ENCODE data around the gene SLCO3A1. TPM values are rescaled to one million over a fixed set of nuclear protein-coding genes. Genes with fewer than 3 reads are reported as not detected.

Gene SLCO3A1
- total RNA-seq, 2 experiments from 2014 or later: 8.5 to 40.0 TPM

DNA sequence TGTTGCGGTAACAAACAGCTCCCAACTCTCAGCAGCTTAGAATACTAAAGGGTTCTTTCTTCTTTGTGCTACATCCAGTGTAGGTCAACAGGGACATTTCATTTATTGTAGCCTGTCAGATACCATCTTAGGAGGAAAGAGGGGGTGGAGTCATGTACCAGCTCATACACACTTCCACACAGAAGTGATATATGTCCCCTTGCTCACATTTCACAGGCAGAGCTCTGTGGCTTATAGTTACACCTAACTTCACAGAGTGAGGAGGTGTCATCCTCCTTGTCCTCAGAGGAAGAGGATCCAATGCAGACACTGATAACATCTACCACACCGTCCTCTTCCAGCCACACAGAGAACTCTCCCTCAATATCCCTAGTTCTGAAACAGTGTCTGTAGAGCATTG lies 247.2 kb downstream of the SLCO3A1 start:
- peaks cover 13% of the 10 kb centered on the region for H3K4me1 ChIP-seq (ENCODE audit: insufficient read depth, low read length, poor library complexity, severe bottlenecking)
- H3K4me2 ChIP-seq (ENCODE audit: low read length): no peak overlapping the region
- H3K9me2 ChIP-seq (ENCODE audit: insufficient read depth, low read length): no peaks in the 10 kb centered on the region
- H4K20me1 ChIP-seq (ENCODE audit: insufficient read depth, low read length): no peaks in the 10 kb centered on the region
- no peak overlapping the region for H2AFZ ChIP-seq (ENCODE audit: low read length)
- no peak overlapping the region for H3K4me3 ChIP-seq (ENCODE audit: low read depth, low read length, poor library complexity, severe bottlenecking)
- no peak overlapping the region for H3K27ac ChIP-seq (ENCODE audit: low read depth, low read length, poor library complexity, severe bottlenecking)
- no peaks in the 10 kb centered on the region for H3K79me2 ChIP-seq (ENCODE audit: insufficient read depth, low read depth, low read length)
- POLR2A ChIA-PET: no interaction called here
- BruUV-seq (replicated peaks): no TSS peak
- CTCF ChIA-PET (ENCODE audit: unreplicated experiment): no interaction called here
- peaks cover 15% of the 10 kb centered on the region for H3K36me3 ChIP-seq (ENCODE audit: insufficient read depth, low read length)
- intact Hi-C loops (cut with micrococcal nuclease; ENCODE audit: unreplicated experiment): no loop called here
- no peak for TF ChIP-seq EZH2phosphoT487 (IDR thresholded peaks at IDR 0.05; ENCODE audit: borderline replicate concordance, low read depth, low read length)
- TF ChIP-seq, protein P1, sequence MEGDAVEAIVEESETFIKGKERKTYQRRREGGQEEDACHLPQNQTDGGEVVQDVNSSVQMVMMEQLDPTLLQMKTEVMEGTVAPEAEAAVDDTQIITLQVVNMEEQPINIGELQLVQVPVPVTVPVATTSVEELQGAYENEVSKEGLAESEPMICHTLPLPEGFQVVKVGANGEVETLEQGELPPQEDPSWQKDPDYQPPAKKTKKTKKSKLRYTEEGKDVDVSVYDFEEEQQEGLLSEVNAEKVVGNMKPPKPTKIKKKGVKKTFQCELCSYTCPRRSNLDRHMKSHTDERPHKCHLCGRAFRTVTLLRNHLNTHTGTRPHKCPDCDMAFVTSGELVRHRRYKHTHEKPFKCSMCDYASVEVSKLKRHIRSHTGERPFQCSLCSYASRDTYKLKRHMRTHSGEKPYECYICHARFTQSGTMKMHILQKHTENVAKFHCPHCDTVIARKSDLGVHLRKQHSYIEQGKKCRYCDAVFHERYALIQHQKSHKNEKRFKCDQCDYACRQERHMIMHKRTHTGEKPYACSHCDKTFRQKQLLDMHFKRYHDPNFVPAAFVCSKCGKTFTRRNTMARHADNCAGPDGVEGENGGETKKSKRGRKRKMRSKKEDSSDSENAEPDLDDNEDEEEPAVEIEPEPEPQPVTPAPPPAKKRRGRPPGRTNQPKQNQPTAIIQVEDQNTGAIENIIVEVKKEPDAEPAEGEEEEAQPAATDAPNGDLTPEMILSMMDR (conservative IDR thresholded peaks at IDR 0.05; ENCODE audit: low read length): no peak
- H3K9me3 ChIP-seq (ENCODE audit: low read length): no peaks in the 10 kb centered on the region
- no peak for DNase-seq (ENCODE audit: low spot score)

DNA sequence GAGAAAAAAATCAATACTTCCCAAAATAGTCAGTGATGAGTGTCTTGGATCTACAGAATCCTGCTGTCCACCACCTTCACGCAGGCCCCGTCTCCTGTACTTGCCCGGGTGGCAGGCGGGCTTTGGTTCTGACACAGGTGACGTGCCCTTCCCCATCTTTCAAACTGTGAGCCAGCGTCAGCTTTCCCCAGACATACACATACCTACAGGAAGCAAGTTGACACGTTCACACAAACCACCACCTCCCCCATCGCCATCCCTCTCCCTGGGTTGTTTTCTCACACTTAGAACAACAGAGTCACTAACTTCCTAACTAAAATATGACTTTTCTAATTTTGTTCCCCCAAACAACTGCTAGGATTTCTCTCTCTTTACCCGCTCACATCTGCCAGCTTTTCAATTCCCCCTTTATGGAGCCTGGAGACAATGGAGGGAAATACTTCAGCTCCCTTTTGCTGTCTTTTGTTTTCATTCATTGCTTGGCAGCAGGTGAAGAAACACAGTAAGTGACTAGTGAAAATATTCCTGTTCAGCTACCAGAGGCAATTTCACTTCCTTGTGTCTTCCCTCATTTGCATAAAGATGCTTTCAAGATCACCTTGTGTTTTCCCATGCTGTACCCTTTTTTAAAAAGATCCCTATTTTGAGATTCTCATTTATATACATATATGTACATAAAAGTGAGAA lies 248.3 kb downstream of the SLCO3A1 start:
- Histone ChIP-seq H3K4me3 (ENCODE audit: low read depth, low read length, poor library complexity, severe bottlenecking) (no peak overlapping the region), H3K9me2 (ENCODE audit: insufficient read depth, low read length) (no peaks in the 10 kb centered on the region), H3K9me3 (ENCODE audit: low read length) (no peaks in the 10 kb centered on the region), H3K4me1 (ENCODE audit: insufficient read depth, low read length, poor library complexity, severe bottlenecking) (peaks cover 10% of the 10 kb centered on the region), H3K79me2 (ENCODE audit: insufficient read depth, low read depth, low read length) (no peaks in the 10 kb centered on the region), H2AFZ (ENCODE audit: low read length) (no peak overlapping the region), H3K36me3 (ENCODE audit: insufficient read depth, low read length) (peaks cover 5% of the 10 kb centered on the region; the same call in 1 of the 2 replicates), H3K27ac (ENCODE audit: low read depth, low read length, poor library complexity, severe bottlenecking) (no peak overlapping the region), H4K20me1 (ENCODE audit: insufficient read depth, low read length) (no peaks in the 10 kb centered on the region), H3K4me2 (ENCODE audit: low read length) (peak overlapping the region; percentile 2; the same call in 1 of the 2 replicates)
- ChIA-PET CTCF (ENCODE audit: unreplicated experiment) (no interaction called here), POLR2A (no interaction called here)
- no TSS peak for BruUV-seq (replicated peaks)
- TF ChIP-seq, protein P1 (conservative IDR thresholded peaks at IDR 0.05; ENCODE audit: low read length): no peak
- no peak for TF ChIP-seq EZH2phosphoT487 (IDR thresholded peaks at IDR 0.05; ENCODE audit: borderline replicate concordance, low read depth, low read length)
- no peak for DNase-seq (ENCODE audit: low spot score)
- intact Hi-C loops (cut with micrococcal nuclease; ENCODE audit: unreplicated experiment): no loop called here

DNA sequence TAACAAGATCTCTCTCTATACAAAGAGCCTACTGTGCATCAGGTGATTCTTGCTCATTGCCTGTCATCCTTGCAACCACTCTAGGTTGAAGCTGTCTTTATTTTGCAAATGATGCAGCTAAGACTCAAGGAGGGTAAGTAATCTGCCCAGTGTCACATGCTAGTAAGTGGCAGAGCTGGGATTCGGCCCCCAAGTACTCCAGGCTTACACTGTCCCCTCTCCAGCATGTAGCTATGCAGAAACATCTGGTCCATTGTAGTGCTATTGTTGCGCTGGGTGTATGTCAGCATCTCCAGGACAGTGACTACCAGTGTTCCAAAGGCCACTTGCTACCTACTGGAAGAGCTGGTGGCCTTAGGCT lies 248.9 kb downstream of the SLCO3A1 start:
- DNase-seq (ENCODE audit: low spot score): no peak
- H3K27ac ChIP-seq (ENCODE audit: low read depth, low read length, poor library complexity, severe bottlenecking): no peak overlapping the region
- no peaks in the 10 kb centered on the region for H3K79me2 ChIP-seq (ENCODE audit: insufficient read depth, low read depth, low read length)
- ChIA-PET POLR2A (no interaction called here), CTCF (ENCODE audit: unreplicated experiment) (interaction anchor here (0.8 kb wide), 1 partner anchor 155 kb away, joined by 3 read pairs; no protein-coding TSS in a partner anchor)
- no peaks in the 10 kb centered on the region for H3K9me2 ChIP-seq (ENCODE audit: insufficient read depth, low read length)
- intact Hi-C loops (cut with micrococcal nuclease; ENCODE audit: unreplicated experiment): no loop called here
- no TSS peak for BruUV-seq (replicated peaks)
- no peak overlapping the region for H3K4me3 ChIP-seq (ENCODE audit: low read depth, low read length, poor library complexity, severe bottlenecking)
- TF ChIP-seq, protein P1 (conservative IDR thresholded peaks at IDR 0.05; ENCODE audit: low read length): no peak
- no peak for TF ChIP-seq EZH2phosphoT487 (IDR thresholded peaks at IDR 0.05; ENCODE audit: borderline replicate concordance, low read depth, low read length)
- H3K4me2 ChIP-seq (ENCODE audit: low read length): 0 out of 2 replicates have a peak overlapping the region, but pooled peaks have one; percentile 2
- H4K20me1 ChIP-seq (ENCODE audit: insufficient read depth, low read length): no peaks in the 10 kb centered on the region
- no peaks in the 10 kb centered on the region for H3K9me3 ChIP-seq (ENCODE audit: low read length)
- peaks cover 5% of the 10 kb centered on the region; the same call in 1 of the 2 replicates for H3K36me3 ChIP-seq (ENCODE audit: insufficient read depth, low read length)
- H3K4me1 ChIP-seq (ENCODE audit: insufficient read depth, low read length, poor library complexity, severe bottlenecking): peaks cover 10% of the 10 kb centered on the region
- no peak overlapping the region for H2AFZ ChIP-seq (ENCODE audit: low read length)
